ENCODE results near the gene FCHO1. TPM values are rescaled to one million over a fixed set of nuclear protein-coding genes. Genes with fewer than 3 reads are reported as not detected.

FCHO1 gene
- total RNA-seq, 1 donor from 2014 or later: not detected

DNA sequence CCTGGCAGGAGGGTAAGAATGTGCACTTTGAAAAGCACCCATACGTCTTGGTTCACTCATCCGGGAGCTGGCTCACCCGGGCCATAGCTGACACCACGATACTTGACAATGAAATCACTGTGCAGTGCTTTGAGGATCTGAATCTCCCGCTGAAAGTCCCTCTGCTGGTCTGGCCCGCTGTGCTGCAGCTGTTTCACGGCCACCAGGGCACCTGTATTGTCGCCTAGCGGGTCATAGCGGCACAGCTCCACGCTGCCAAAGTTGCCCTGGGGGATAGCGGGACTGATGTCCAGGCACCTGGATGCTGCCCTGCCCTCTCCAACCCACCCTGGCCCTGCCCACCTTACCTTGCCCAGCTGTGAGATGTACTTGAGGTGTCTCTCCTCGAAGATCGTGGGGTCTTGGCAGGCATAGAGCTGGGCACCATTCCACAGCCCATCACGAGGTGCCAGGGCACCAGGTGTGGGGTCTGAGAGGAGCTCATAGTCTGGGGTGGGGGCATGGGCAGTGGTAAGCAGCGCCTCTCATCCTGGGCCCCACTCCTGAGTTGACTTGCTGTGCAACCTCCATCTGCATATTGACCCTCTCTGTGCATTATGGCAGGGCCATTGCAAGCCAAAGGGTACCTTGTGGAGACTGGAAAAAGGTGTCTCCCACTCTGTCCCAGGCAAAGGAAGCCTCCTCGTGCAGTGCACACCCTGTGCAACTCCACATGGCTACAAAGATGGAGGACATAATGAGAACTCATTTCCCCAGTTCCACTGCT is 81.3 kb downstream of the FCHO1 start:
- DNase-seq (ENCODE audit: low spot score in 2 of 2): no peak
- H3K27me3 ChIP-seq: no peaks in the 10 kb centered on the region

DNA sequence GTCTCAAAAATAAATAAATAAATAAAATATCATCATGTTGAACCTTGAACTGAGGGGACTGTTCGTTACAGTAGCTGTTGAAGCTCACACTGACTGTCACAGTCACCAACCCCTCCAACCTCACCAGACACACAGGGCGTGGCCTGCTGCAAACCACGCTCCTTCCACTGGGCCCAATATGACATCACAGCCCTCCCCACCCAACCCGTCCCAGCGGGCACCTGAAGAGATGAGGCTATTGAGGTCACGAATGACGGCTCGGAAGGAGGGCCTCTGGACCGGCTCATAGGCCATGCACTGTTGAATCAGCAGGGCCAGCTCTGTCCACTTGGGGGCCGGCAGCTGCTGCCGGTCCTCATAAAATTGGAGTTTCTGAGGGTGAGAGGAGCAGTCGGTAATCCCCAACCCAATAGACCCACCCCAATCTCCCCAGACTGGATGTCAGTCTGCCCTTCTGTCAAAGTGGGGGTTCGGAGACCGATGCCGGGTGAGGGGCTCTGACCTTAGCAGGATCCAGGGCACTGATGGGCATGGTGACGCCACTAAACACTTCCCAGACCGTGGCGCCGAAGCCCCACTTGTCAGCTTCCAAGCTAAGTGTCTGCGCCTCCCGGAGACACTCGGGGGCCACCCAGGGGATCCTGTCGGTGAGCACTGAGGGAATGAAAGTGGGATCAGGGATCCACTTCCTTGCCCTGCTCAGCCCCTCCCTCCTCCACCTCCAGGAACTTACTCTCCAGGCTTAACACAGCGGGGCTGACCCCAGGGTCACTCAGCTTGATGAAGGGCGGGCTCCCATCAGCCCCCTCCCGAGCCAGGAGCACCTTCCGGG is 83.3 kb downstream of the FCHO1 start:
- no peaks in the 10 kb centered on the region for H3K4me1 ChIP-seq
- intact Hi-C loops (cut with DNase I): no loop called here
- H3K9me3 ChIP-seq: no peaks in the 10 kb centered on the region
- DNase-seq (ENCODE audit: low spot score in 2 of 2): no peak
- TF ChIP-seq, protein P1, sequence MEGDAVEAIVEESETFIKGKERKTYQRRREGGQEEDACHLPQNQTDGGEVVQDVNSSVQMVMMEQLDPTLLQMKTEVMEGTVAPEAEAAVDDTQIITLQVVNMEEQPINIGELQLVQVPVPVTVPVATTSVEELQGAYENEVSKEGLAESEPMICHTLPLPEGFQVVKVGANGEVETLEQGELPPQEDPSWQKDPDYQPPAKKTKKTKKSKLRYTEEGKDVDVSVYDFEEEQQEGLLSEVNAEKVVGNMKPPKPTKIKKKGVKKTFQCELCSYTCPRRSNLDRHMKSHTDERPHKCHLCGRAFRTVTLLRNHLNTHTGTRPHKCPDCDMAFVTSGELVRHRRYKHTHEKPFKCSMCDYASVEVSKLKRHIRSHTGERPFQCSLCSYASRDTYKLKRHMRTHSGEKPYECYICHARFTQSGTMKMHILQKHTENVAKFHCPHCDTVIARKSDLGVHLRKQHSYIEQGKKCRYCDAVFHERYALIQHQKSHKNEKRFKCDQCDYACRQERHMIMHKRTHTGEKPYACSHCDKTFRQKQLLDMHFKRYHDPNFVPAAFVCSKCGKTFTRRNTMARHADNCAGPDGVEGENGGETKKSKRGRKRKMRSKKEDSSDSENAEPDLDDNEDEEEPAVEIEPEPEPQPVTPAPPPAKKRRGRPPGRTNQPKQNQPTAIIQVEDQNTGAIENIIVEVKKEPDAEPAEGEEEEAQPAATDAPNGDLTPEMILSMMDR (IDR thresholded peaks at IDR 0.05): no peak
- no peaks in the 10 kb centered on the region for H3K36me3 ChIP-seq
- H3K4me3 ChIP-seq: no peak overlapping the region
- no peaks in the 10 kb centered on the region for H3K27me3 ChIP-seq
- no peak overlapping the region for H3K27ac ChIP-seq

More for the DNA sequence above, 81.3 kb downstream of the FCHO1 start:
- H3K4me1 ChIP-seq: no peaks in the 10 kb centered on the region
- H3K9me3 ChIP-seq: no peaks in the 10 kb centered on the region
- no peaks in the 10 kb centered on the region for H3K36me3 ChIP-seq
- TF ChIP-seq, protein P1 (IDR thresholded peaks at IDR 0.05): no peak
- H3K4me3 ChIP-seq: no peak overlapping the region
- intact Hi-C loops (cut with DNase I): no loop called here
- H3K27ac ChIP-seq: no peak overlapping the region

- Histone ChIP-seq H3K36me3 (no peaks in the 10 kb centered on the region), H3K27ac (no peak overlapping the region), H3K4me3 (no peak overlapping the region), H3K4me1 (no peaks in the 10 kb centered on the region), H3K9me3 (no peaks in the 10 kb centered on the region), H3K27me3 (no peaks in the 10 kb centered on the region)
- no peak for DNase-seq (ENCODE audit: low spot score in 2 of 2)
- intact Hi-C loops (cut with DNase I): no loop called here
- TF ChIP-seq, protein P1 (IDR thresholded peaks at IDR 0.05): no peak
These were observed 84.1 kb downstream of the FCHO1 start for GRCh38 chr19:17835182-17836006.

DNA sequence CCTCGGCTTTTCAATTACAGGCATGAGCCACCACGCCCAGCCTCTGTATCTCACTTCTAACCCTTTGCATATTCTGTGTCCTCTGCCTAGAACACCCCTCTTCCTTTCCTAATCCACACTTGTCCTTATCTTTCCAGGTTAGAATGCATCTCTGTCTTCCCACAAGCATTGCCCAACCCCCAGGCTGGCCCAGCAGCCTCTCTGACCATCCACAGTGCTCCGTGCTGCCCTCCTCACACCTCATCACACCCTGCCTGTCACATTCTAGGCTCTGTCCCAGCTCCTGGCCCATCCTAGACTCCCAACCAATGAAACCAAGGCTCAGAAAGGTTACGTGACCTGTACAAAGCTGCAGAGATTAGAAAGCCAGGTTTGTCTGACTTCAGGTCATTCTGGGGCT is 85.3 kb downstream of the FCHO1 start:
- H3K36me3 ChIP-seq: no peaks in the 10 kb centered on the region
- H3K27ac ChIP-seq: no peak overlapping the region
- H3K27me3 ChIP-seq: no peaks in the 10 kb centered on the region
- DNase-seq (ENCODE audit: low spot score in 2 of 2): no peak
- TF ChIP-seq, protein P1 (IDR thresholded peaks at IDR 0.05): no peak
- H3K4me3 ChIP-seq: no peak overlapping the region
- no peaks in the 10 kb centered on the region for H3K9me3 ChIP-seq
- no peaks in the 10 kb centered on the region for H3K4me1 ChIP-seq
- intact Hi-C loops (cut with DNase I): no loop called here

- Histone ChIP-seq H3K36me3 (no peaks in the 10 kb centered on the region), H3K27ac (no peak overlapping the region), H3K4me3 (no peak overlapping the region), H3K27me3 (peaks cover 6% of the 10 kb centered on the region), H3K4me1 (peaks cover 0 to 4% of the 10 kb centered on the region in 2 donors), H3K9me3 (no peaks in the 10 kb centered on the region)
- TF ChIP-seq, protein P1 (IDR thresholded peaks at IDR 0.05): no peak
- intact Hi-C loops (cut with DNase I): no loop called here
- DNase-seq (ENCODE audit: low spot score in 2 of 2): no peak
These were observed 86.7 kb downstream of the FCHO1 start for GRCh38 chr19:17837972-17838371.

Data from ascending aorta (tissue), 2 donors.